ENCODE data around the gene CCRL2. TPM values are rescaled to one million over a fixed set of nuclear protein-coding genes. Genes with fewer than 3 reads are reported as not detected.
"Not testable (repeated sequence)": the region's sequence is repeated elsewhere in the genome, so short reads cannot be mapped to it uniquely, and the experiment has no call there.

CCRL2 gene
- total RNA-seq, 1 donor from 2014 or later = 28.5 TPM

DNA sequence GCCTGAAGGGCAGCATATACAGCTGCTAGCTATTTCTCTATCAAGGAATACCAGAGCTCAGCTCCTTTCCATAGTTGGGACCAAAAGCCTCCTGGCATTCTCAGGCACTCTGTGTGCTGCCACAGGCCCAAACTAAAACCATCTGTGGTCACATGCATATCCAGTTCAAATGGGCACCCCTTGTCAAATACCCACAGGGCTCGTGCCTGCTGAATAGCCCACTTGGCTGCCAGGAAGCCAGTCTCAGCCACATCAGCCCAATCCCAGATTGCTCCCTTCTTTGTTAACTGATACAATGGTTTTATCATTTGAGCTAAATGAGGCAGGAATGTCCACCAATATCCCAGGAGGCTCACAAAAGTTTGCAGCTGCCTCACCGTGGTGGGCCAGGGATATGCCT, 13.9 kb downstream of the CCRL2 start:
- Histone ChIP-seq H3K36me3 (no peaks in the 10 kb centered on the region), H3K4me1 (peaks cover 9% of the 10 kb centered on the region), H3K27ac (no peak overlapping the region), H3K9me3 (no peaks in the 10 kb centered on the region), H3K27me3 (no peaks in the 10 kb centered on the region), H3K4me3 (no peak overlapping the region)
- DNase-seq (no peak), ATAC-seq (no peak)
- TF ChIP-seq, protein P1, sequence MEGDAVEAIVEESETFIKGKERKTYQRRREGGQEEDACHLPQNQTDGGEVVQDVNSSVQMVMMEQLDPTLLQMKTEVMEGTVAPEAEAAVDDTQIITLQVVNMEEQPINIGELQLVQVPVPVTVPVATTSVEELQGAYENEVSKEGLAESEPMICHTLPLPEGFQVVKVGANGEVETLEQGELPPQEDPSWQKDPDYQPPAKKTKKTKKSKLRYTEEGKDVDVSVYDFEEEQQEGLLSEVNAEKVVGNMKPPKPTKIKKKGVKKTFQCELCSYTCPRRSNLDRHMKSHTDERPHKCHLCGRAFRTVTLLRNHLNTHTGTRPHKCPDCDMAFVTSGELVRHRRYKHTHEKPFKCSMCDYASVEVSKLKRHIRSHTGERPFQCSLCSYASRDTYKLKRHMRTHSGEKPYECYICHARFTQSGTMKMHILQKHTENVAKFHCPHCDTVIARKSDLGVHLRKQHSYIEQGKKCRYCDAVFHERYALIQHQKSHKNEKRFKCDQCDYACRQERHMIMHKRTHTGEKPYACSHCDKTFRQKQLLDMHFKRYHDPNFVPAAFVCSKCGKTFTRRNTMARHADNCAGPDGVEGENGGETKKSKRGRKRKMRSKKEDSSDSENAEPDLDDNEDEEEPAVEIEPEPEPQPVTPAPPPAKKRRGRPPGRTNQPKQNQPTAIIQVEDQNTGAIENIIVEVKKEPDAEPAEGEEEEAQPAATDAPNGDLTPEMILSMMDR (IDR thresholded peaks at IDR 0.05) = no peak
- intact Hi-C loops (cut with DNase I) = no loop called here

DNA sequence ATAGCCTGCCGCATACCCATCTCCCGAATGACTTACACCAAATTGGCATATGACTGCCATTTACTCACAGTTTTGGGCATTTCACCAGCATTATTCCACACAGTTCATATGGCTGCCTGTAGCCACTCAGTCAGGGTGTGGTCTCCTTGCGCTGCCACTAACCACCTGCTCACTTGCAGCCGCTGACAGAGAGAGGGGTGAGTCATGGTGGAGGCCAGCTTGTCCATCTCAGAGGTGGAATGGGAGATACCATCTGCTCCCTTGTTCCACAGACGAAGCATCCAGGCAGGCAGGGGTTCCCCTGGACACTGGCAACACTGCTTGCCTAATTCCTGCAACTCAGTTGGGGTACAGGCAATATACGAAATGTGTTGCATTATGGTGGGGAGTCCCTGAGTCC, 15.6 kb downstream of the CCRL2 start:
- no peak overlapping the region for H3K27ac ChIP-seq
- H3K36me3 ChIP-seq = no peaks in the 10 kb centered on the region
- peak; percentile 38 for ATAC-seq
- no peaks in the 10 kb centered on the region for H3K27me3 ChIP-seq
- TF ChIP-seq, protein P1 (IDR thresholded peaks at IDR 0.05) = no peak
- DNase-seq = no peak
- no peaks in the 10 kb centered on the region for H3K9me3 ChIP-seq
- peaks cover 8% of the 10 kb centered on the region for H3K4me1 ChIP-seq
- no peak overlapping the region for H3K4me3 ChIP-seq
- intact Hi-C loops (cut with DNase I) = no loop called here

DNA sequence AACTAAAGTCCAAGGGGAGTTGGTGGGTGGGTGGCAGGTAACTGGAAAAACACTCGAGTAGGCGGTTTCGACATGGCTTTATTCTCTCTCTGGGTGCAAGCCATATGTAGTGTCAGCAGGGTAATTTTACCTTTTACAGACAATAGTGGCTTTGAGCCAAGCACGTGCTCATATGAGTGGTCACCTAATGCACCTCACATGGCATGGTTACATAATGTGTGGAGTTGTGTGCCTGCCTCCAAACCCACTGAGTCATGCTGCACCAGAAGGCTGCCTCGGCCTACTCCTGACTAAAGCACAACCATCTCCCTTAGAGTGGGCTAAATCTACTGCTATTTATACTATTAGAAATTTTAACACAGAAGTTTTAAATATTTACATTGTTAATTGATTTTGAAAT, 16.5 kb downstream of the CCRL2 start:
- no peak overlapping the region for H3K4me3 ChIP-seq
- no peaks in the 10 kb centered on the region for H3K36me3 ChIP-seq
- no peak overlapping the region for H3K27ac ChIP-seq
- intact Hi-C loops (cut with DNase I) = no loop called here
- DNase-seq = no peak
- ATAC-seq = peak; percentile 38
- H3K4me1 ChIP-seq = peaks cover 8% of the 10 kb centered on the region
- H3K27me3 ChIP-seq = no peaks in the 10 kb centered on the region
- TF ChIP-seq, protein P1 (IDR thresholded peaks at IDR 0.05) = no peak
- no peaks in the 10 kb centered on the region for H3K9me3 ChIP-seq

DNA sequence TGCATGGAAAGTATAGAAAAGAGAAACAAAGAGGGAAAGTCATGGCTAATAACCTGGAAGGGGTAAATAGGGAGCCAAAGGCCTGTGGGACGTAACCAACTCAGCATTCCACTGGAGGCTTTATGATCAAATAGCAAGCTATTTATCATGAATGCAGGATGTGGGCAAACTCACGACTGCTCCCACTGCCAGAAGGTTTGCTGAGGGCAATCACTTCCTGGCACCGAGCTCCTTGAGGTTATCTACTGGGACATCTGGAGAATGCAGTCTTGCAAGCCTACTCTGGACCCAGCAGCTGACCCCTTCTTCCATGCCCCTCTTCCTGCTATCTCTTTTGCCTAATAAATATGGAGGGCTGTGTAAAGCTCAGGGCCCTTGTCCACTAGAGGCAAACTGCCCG, 19.4 kb downstream of the CCRL2 start:
- H3K9me3 ChIP-seq; intact Hi-C loops (cut with DNase I); DNase-seq; H3K27ac ChIP-seq; H3K4me1 ChIP-seq; H3K4me3 ChIP-seq; H3K27me3 ChIP-seq; H3K36me3 ChIP-seq; ATAC-seq: not testable (repeated sequence)

DNA sequence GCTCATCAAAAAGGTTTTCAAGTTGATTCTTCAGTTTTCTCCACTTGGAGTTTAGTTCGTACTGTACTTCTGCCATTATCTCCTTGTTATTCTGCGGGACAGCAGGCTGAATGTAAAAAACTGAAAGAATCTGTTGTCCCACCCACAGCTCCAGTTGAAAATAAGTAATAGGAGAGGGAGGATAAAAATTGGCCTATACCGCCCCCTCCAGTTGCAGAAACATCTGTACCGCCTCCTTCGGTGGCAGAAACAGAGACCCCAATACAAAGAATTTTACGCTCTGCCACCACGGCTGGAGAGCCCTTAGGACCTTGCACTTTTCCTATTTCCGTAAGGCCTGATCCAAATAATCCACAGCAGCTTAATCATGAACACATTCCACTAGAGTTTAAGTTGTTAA, 20.3 kb downstream of the CCRL2 start:
- ATAC-seq; H3K27me3 ChIP-seq; intact Hi-C loops (cut with DNase I); H3K9me3 ChIP-seq; H3K27ac ChIP-seq; DNase-seq; H3K4me1 ChIP-seq; H3K4me3 ChIP-seq; H3K36me3 ChIP-seq: not testable (repeated sequence)
- TF ChIP-seq, protein P1 (IDR thresholded peaks at IDR 0.05) = peak; percentile 49

DNA sequence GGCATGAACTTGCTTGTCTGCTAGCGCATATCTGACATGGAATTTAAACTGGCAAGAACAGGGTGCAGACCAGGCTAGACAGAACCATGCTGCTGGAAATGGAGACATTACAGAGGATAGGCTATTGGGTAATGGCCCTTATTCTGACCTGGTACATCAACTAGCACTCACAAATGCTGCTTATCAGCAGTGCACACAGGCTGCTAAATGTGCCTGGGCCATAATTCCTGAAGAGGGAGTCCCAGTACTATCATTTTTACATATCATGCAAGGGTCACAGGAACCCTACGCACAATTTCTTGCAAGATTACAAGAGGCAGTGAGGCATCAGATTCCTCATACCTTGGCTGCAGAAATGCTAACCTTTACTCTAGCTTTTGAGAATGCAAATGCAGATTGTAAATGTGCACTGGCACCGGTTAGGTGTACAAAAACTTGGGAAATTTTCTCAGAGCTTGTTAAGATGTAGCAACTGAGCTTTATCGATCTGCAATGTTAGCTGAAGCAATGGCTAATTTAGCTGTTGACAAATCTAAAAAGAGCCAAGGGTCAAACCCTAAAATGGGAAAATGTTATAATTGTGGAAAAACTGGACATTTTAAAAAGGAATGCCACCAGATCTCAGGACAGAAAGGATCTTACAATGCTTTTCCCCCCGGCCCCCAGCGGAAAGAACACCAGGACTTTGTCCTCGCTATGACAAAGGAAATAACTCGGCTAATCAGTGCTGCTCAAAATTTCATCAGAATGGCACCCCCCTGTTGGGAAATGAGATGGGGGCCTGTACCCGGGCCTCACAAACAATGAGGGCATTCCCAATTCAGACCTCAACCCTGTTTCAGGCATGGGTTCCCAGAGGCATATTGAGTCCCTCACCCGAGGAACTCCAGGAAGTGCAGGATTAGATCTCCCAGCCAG, 21.1 kb downstream of the CCRL2 start:
- peaks cover 8% of the 10 kb centered on the region for H3K4me1 ChIP-seq
- no peak overlapping the region for H3K27ac ChIP-seq
- no peaks in the 10 kb centered on the region for H3K27me3 ChIP-seq
- H3K9me3 ChIP-seq = no peaks in the 10 kb centered on the region
- no peak overlapping the region for H3K4me3 ChIP-seq
- no peak for DNase-seq
- ATAC-seq = peak; percentile 68
- no peaks in the 10 kb centered on the region for H3K36me3 ChIP-seq
- TF ChIP-seq, protein P1 (IDR thresholded peaks at IDR 0.05) = no peak
- intact Hi-C loops (cut with DNase I) = no loop called here

Data from upper lobe of right lung (tissue), 1 donor.